Muscle layer of duodenum (tissue), 2 donors: Measurements from ENCODE around the gene FARS2.
"Not testable (repeated sequence)": the region's sequence is repeated elsewhere in the genome, so short reads cannot be mapped to it uniquely, and the experiment has no call there.

Source experiments
- H3K27ac ChIP-seq: one replicate; pipeline ENCODE4 v1.7.0; 2013; ENCODE audit warnings: mild to moderate bottlenecking, low read length
- H3K27me3 ChIP-seq: one replicate; pipeline ENCODE4 v1.7.0; 2013; ENCODE audit warnings: low read depth, mild to moderate bottlenecking, control low read depth, low read length
- H3K36me3 ChIP-seq, 2 donors: one replicate each; pipeline ENCODE4 v1.7.0; 2013; ENCODE audit warnings: low read length in 2 of 2, control low read depth in 1 of 2, mild to moderate bottlenecking in 1 of 2; ENCODE audit not compliant: insufficient read depth in 2 of 2, control insufficient read depth in 1 of 2
- H3K4me1 ChIP-seq, 2 donors: one replicate each; pipeline ENCODE4 v1.7.0; 2013; ENCODE audit warnings: low read length in 2 of 2, mild to moderate bottlenecking in 2 of 2, control low read depth in 1 of 2, moderate library complexity in 1 of 2; ENCODE audit not compliant: insufficient read depth in 2 of 2, control insufficient read depth in 1 of 2
- H3K4me3 ChIP-seq, 2 donors: one replicate each; pipeline ENCODE4 v1.7.0; 2013; ENCODE audit warnings: low read length in 2 of 2, low read depth in 1 of 2, mild to moderate bottlenecking in 1 of 2
- H3K9me3 ChIP-seq, 2 donors: one replicate each; pipeline ENCODE4 v1.7.0; 2013; ENCODE audit warnings: low read length in 2 of 2, control low read depth in 1 of 2, mild to moderate bottlenecking in 1 of 2; ENCODE audit not compliant: control insufficient read depth in 1 of 2
- donor health status: healthy.

FARS2 gene

GRCh38 chr6:5806406-5806805, 545.1 kb downstream of the FARS2 start:
- not testable (repeated sequence) for H3K27me3 ChIP-seq, H3K36me3 ChIP-seq, H3K27ac ChIP-seq, H3K4me1 ChIP-seq, H3K9me3 ChIP-seq, H3K4me3 ChIP-seq

GRCh38 chr6:5809450-5809849, 548.1 kb downstream of the FARS2 start:
- Histone ChIP-seq H3K27ac (no peak overlapping the region), H3K9me3 (peaks cover 0 to 7% of the 10 kb centered on the region in 2 donors), H3K27me3 (no peaks in the 10 kb centered on the region), H3K36me3 (no peaks in the 10 kb centered on the region), H3K4me1 (no peaks in the 10 kb centered on the region), H3K4me3 (no peak overlapping the region)

GRCh38 chr6:5811997-5812396, 550.7 kb downstream of the FARS2 start:
- no peaks in the 10 kb centered on the region for H3K36me3 ChIP-seq
- peaks cover 0 to 4% of the 10 kb centered on the region in 2 donors for H3K9me3 ChIP-seq
- no peaks in the 10 kb centered on the region for H3K27me3 ChIP-seq
- no peaks in the 10 kb centered on the region for H3K4me1 ChIP-seq
- H3K4me3 ChIP-seq, result no peak overlapping the region
- H3K27ac ChIP-seq, result no peak overlapping the region

GRCh38 chr6:5813625-5814027, 552.3 kb downstream of the FARS2 start:
- H3K27me3 ChIP-seq, result no peaks in the 10 kb centered on the region
- H3K4me1 ChIP-seq, result no peaks in the 10 kb centered on the region
- H3K9me3 ChIP-seq, result peaks cover 0 to 7% of the 10 kb centered on the region in 2 donors
- no peaks in the 10 kb centered on the region for H3K36me3 ChIP-seq
- peak overlapping the region in 1 of 2 donors; percentile 37 for H3K4me3 ChIP-seq
- H3K27ac ChIP-seq, result no peak overlapping the region

GRCh38 chr6:5814116-5814515, 552.8 kb downstream of the FARS2 start:
- Histone ChIP-seq H3K36me3 (no peaks in the 10 kb centered on the region), H3K4me3 (peak overlapping the region in 1 of 2 donors; percentile 37), H3K27me3 (no peaks in the 10 kb centered on the region), H3K27ac (no peak overlapping the region), H3K9me3 (peaks cover 0 to 7% of the 10 kb centered on the region in 2 donors), H3K4me1 (no peaks in the 10 kb centered on the region)

- peaks cover 0 to 7% of the 10 kb centered on the region in 2 donors for H3K9me3 ChIP-seq
- no peak overlapping the region for H3K4me3 ChIP-seq
- H3K27ac ChIP-seq, result no peak overlapping the region
- no peaks in the 10 kb centered on the region for H3K36me3 ChIP-seq
- H3K4me1 ChIP-seq, result no peaks in the 10 kb centered on the region
- H3K27me3 ChIP-seq, result no peaks in the 10 kb centered on the region
Measured at GRCh38 chr6:5814901-5815300, 553.6 kb downstream of the FARS2 start.

GRCh38 chr6:5817869-5818268, 556.6 kb downstream of the FARS2 start:
- no peak overlapping the region for H3K4me3 ChIP-seq
- no peak overlapping the region for H3K27ac ChIP-seq
- peaks cover 0 to 3% of the 10 kb centered on the region in 2 donors for H3K9me3 ChIP-seq
- no peaks in the 10 kb centered on the region for H3K36me3 ChIP-seq
- no peaks in the 10 kb centered on the region for H3K4me1 ChIP-seq
- H3K27me3 ChIP-seq, result no peaks in the 10 kb centered on the region

- H3K27ac ChIP-seq, result no peak overlapping the region
- peaks cover 0 to 3% of the 10 kb centered on the region in 2 donors for H3K9me3 ChIP-seq
- H3K4me1 ChIP-seq, result no peaks in the 10 kb centered on the region
Measured at GRCh38 chr6:5818959-5819358, 557.6 kb downstream of the FARS2 start.

More at GRCh38 chr6:5818959-5819358, 557.6 kb downstream of the FARS2 start:
- H3K36me3 ChIP-seq, result no peaks in the 10 kb centered on the region
- no peak overlapping the region for H3K4me3 ChIP-seq
- H3K27me3 ChIP-seq, result no peaks in the 10 kb centered on the region
